GM18502 (cell line): ENCODE data around the gene UGT3A1.
"Not testable (repeated sequence)": the region's sequence is repeated elsewhere in the genome, so short reads cannot be mapped to it uniquely, and the experiment has no call there.

Source experiments
- ATAC-seq: cut with Tn5 transposase; IDR thresholded peaks from one replicate; pipeline ENCODE4 v1.9.1; 2021; ENCODE audit warnings: mild to moderate bottlenecking; ENCODE audit not compliant: unreplicated experiment, poor library complexity

Gene UGT3A1

DNA sequence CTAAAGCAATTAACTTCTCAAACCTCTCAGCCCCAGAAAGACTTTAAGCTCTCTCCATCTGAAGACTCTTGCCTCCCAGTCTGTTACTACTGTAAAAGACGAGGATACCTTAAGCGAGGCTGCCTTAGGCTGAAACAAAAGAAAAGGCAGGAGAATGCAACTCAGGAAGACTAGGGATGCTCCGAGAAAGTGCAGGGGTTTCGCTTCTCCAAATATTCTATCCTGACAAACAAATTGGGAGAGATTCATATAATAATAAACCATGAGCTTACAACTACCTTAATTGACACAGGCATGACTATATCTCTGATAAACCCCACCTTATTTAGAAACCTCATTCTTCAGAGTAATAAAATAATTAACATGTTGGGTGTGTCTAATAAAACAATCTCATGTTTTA lies 4.9 kb upstream of the UGT3A1 start:
- ATAC-seq = no peak

DNA sequence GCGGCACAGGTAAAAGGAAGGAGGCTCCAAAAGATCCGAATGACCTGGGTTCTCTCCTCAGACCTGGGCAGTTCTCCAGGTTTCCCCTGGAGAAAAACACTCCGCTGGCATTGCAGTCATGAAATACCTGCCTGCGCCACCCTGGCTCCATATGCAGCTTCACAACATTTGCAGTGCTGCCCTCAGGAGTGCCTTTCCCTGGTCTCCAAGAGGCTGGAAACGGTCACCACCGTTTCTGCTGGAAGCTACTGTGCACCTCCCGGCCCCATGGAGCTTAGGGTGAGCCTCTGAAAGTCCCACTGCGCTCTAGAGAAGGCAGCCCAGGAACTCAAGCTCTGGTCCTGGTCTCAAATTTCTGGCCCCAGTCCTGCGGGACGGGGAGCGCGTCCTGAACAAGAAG lies 670 bp downstream of the UGT3A1 start:
- no peak for ATAC-seq

DNA sequence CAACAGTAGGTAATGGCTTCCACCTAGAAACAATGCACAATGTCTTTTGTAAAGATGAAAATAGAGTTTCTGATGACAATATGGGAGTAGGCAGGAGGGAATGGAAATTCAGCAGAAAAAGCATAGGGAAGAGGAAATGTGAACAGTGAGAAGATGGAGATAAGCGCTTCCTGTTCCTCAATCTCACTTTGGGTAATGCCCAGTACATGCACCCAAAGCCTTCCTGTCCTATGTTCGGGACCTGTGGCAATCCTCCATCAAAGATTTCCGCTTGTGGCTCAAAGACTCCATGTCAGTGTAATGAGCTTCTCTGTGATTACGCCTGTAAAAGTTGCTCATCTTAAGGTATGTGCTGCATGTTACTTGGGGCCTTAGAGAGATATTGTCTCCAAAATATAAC lies 2.7 kb downstream of the UGT3A1 start:
- no peak for ATAC-seq

DNA sequence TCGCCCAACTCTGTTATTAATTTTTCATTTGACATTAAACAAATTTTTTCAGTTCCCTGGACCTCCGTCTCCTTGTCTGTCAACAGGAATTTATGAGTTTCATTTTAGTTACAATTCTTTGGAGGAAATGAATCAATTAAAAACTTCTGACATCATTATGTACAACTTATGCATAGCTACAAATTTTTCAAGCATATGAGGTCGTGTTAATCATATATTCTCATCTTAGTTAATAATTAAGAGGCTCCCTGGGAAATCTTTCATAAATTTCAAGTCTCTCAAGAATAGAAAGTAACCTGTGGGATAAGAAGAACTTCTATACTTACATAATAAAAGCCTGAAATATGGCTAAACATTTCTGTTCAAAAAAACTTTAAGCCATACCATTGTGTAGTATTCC lies 3.4 kb downstream of the UGT3A1 start:
- ATAC-seq = no peak

DNA sequence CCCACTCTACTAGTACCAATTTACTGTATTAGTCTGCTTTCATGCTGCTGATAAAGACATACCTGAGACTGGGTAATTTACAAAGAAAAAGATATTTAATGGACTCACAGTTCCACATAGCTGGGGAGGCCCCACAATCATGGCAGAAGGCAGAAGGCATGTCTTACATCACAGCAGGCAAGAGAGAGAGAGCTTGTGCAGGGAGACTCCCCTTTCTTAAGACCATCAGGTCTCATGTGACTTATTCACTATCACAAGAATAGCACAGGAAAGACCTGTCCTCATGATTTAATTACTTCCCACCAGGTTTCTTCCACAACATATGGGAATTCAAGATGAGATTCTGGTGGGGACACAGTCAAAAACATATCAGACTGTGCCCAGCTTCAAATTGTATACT lies 11.5 kb downstream of the UGT3A1 start:
- ATAC-seq = no peak

GRCh38 chr5:35976859-35977258 lies 14.3 kb downstream of the UGT3A1 start:
- not testable (repeated sequence) for ATAC-seq

- no peak for ATAC-seq
These were observed 16.6 kb downstream of the UGT3A1 start for GRCh38 chr5:35974570-35974969.

DNA sequence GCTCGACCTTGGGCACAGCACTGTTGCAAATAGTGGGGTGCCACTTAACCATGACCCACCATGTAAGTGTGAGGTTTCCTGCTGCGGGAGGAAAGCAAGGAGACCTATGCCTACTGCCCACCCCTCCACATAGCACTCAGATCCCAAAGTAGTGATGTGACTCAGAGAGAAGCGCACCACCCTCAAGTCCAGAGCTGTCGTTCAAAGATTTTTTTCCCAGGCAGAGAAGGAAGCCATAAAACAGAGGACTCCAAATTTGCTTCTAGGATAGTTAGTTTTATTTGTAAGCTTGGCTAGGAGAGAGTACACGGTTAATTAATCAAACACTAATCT lies 19.3 kb downstream of the UGT3A1 start:
- no peak for ATAC-seq

DNA sequence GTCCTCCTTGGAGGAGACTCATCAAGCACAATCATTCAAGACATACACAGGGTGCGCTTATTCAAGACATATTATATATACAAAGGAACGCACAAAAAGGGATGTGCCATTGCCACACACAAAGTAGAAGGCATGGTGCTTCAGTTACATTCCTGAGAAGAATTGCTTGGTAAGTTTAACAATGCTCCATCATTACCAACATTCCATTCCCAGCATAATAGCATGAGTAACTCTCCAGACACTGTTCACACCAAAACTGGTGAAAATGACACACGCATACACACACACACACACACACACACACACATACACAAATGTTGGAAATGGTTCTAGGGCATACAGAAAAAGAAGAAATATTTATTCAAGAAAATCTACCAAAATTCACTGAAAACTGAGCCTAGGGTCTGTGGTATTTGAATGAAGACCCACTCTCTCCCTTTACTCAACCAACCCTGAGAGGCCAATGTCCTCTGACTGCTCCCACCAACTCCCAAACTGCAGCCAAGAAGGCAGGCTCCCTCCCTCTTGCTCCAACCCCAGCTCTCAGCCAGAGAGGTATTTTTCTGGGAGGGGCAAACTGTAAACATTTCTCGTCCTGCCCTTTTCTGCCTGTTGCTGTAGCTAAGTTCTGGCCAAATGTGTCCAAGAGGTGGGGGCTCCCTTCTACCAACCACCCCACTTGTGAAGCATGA lies 19.9 kb downstream of the UGT3A1 start:
- ATAC-seq = no peak

DNA sequence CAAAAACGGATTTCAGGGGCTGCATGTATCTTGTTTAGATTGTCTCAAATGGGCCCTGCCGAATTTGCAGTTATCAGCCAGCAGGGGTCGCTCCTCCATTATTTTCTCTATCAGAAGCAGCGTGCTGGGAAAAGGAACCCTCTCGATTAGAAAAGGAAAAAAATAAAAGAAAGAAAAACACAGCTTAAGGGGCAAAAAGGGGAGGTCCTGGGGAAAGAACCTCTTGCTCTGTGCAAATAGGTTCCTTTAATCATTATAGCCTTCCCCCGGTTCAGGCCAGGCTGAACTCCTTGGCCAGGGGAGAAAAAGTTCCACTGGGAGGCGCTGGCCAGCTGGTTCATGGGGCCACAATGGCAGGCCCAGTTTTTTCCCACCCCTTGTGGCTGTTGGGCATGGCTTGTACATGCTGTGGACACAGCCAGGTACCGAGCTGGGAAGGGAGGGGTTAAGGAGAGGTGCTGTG lies 27.8 kb downstream of the UGT3A1 start:
- ATAC-seq = no peak

GRCh38 chr5:35960328-35960727 lies 30.9 kb downstream of the UGT3A1 start:
- no peak for ATAC-seq

GRCh38 chr5:35956429-35956828 lies 34.8 kb downstream of the UGT3A1 start:
- no peak for ATAC-seq

- ATAC-seq = no peak
These were observed 37.0 kb downstream of the UGT3A1 start for GRCh38 chr5:35954175-35954574.

GRCh38 chr5:35947085-35947484 lies 44.1 kb downstream of the UGT3A1 start:
- ATAC-seq = no peak

GRCh38 chr5:35939639-35940038 lies 51.6 kb downstream of the UGT3A1 start:
- ATAC-seq = no peak

DNA sequence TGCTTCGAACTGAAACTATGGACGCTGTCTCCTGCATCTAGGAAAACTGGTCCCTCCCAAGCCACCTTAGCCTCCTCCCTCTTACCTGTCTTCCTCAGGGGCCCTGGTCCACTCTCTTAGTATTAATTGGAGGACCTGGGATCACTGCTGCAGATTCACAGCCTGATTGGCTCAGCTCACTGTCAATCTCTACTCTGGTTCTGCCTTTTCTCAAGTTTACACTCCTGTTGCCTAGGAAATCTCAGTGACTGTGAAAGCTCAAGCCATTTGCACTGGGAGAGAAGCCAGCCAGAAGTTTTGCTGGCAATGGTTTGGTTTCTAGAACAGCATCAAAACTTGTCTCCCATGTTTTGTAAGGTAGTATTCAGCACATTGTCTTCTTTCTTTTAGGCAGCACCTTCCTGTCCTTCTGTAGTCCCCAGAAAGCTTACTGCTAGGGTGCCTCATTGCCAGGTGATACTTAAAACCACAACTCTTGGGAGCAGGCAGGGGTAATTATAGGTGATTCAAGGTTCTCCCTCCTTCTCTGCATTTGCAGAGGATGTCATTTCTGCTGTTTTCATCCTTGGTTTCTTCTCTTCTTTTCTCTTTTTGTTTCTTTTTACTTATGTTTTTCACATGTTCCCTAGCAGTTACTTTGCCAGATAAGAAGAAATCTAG lies 52.5 kb downstream of the UGT3A1 start, which contains the start of gene CAPSL:
Gene CAPSL (minus strand): TSS at position 55 of the 660 bp plus-strand sequence. CDS start 17,502 bp downstream, outside the sequence.
- ATAC-seq = peak; percentile 54

GRCh38 chr5:35926389-35927051 lies 64.7 kb downstream of the UGT3A1 start:
- peak; percentile 64 for ATAC-seq

DNA sequence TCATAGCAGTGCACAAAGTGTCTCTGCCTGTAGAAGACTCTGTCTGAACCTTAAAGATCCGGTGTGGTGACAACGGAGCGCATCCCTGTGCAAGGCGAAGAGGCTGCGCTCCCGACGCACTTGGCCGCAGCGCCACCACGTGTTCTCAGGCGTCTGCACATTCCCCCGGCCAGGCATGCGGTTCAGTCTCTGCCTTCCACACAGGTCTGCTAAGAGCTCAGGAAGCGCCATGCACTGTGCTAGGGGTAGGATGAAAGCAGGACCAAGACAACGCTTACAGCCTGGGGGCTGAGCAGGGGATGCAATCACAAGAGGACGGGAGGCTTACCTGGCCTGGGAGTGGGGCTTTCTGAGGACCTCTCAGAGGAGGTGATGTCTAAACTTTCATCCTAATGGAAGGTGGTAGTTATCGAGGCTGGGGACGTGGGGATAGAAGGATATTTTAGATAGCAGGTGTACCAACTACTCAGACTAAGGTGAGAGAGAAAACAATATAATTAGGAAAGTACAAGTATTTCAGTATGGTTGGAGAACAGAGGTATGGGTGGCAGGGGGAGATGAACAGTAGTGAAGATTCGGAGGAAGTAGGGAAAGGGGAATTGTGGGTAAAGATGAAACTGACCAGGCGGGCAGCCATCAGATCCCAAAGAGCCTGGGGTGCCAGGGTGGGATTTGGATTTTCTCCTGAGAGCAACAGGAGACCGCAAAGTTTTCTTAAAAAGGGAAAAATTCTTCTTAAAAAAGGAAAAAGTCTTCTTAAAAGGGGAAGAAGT lies 66.1 kb downstream of the UGT3A1 start:
- peak; percentile 87 for ATAC-seq

DNA sequence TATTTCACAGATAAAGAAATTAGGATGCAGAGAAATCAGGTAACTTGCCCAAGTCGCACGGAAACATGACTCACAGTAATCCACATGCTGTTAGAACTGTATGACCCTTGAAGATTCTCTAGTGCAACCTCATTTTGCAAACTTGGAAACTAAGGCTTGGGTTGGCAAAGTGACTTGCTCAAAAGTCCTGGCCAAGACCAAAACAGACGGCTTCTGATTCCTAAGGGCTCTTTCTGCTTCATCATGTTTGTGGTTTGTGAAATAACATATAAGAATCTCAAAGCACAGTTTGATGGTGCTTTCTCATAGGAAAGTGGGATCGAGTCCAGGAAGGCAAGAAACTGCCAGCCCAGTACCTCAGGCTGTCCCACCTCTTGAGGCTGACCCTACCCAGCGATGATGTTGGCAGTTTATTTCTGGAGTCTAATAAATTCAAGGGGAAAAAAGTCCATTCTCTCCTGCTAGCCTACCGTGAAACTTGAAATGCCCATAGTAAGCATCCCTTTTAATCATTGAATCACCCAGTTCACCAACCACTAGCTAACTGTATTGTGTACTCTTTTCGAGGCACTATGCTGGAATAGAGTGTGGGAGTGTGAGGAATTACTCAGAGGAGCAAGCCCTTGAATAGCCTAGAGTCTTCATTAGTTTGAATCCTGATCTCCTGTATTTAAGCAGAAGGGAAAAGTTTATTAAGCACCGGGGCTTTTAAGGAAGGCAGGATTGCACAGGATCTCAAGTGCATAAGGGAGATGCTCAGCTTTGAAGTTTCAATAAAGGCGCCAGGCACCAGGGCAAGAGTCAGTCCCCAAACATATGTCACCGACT lies 66.9 kb downstream of the UGT3A1 start:
- no peak for ATAC-seq

GRCh38 chr5:35922468-35922867 lies 68.7 kb downstream of the UGT3A1 start:
- no peak for ATAC-seq
